Ecto neural progenitor cell (in vitro differentiated cells): ENCODE data around the gene PTPRK.

ENCODE experiments used
- DNase-seq: peaks from one replicate; pipeline ENCODE4 v3.0.0-alpha.2; 2018; ENCODE audit warnings: low spot score

PTPRK gene

GRCh38 chr6:128343706-128344105 is 176.7 kb downstream of the PTPRK start:
- no peak for DNase-seq

- no peak for DNase-seq
Measured at GRCh38 chr6:128339635-128340450, 180.6 kb downstream of the PTPRK start.

- no peak for DNase-seq
Measured at GRCh38 chr6:128337619-128338018, 182.8 kb downstream of the PTPRK start.

- DNase-seq, result no peak
Measured at GRCh38 chr6:128336436-128337095, 183.8 kb downstream of the PTPRK start.

GRCh38 chr6:128335963-128336362 is 184.4 kb downstream of the PTPRK start:
- DNase-seq, result no peak

- no peak for DNase-seq
Measured at GRCh38 chr6:128333581-128334223, 186.7 kb downstream of the PTPRK start.

- DNase-seq, result no peak
Measured at GRCh38 chr6:128327890-128328289, 192.5 kb downstream of the PTPRK start.

- DNase-seq, result no peak
Measured at GRCh38 chr6:128323011-128323410, 197.4 kb downstream of the PTPRK start.

- no peak for DNase-seq
Measured at GRCh38 chr6:128319946-128320345, 200.5 kb downstream of the PTPRK start.

GRCh38 chr6:128319157-128319556 is 201.2 kb downstream of the PTPRK start:
- no peak for DNase-seq

- no peak for DNase-seq
Measured at GRCh38 chr6:128316258-128316929, 204.0 kb downstream of the PTPRK start.

- DNase-seq, result no peak
Measured at GRCh38 chr6:128314190-128314589, 206.2 kb downstream of the PTPRK start.

GRCh38 chr6:128311944-128312570 is 208.3 kb downstream of the PTPRK start:
- DNase-seq, result no peak

GRCh38 chr6:128310451-128310850 is 209.9 kb downstream of the PTPRK start:
- DNase-seq, result no peak

GRCh38 chr6:128307671-128308070 is 212.7 kb downstream of the PTPRK start:
- no peak for DNase-seq

GRCh38 chr6:128305976-128306375 is 214.4 kb downstream of the PTPRK start:
- no peak for DNase-seq

GRCh38 chr6:128305228-128305627 is 215.2 kb downstream of the PTPRK start:
- no peak for DNase-seq

GRCh38 chr6:128303870-128304269 is 216.5 kb downstream of the PTPRK start:
- DNase-seq, result no peak

- no peak for DNase-seq
Measured at GRCh38 chr6:128302942-128303341, 217.5 kb downstream of the PTPRK start.

- DNase-seq, result no peak
Measured at GRCh38 chr6:128295670-128296069, 224.7 kb downstream of the PTPRK start.

- DNase-seq, result no peak
Measured at GRCh38 chr6:128290221-128290620, 230.2 kb downstream of the PTPRK start.

GRCh38 chr6:128284128-128284527 is 236.3 kb downstream of the PTPRK start:
- DNase-seq, result no peak
